Thoracic aorta (tissue), 2 donors: ENCODE measurements around the gene ZNF609. TPM values are rescaled to one million over a fixed set of nuclear protein-coding genes. Genes with fewer than 3 reads are reported as not detected.
A peak's percentile ranks its signal among the peaks of the same experiment; 100 is the strongest.

Experiments
- ATAC-seq: fragments of 150-250 bp; one replicate; pipeline ENCODE4 v1.8.0; 2017; ENCODE audit warnings: low read depth; ENCODE audit not compliant: insufficient number of reproducible peaks, low FRiP score
- DNase-seq: peaks from one replicate; pipeline ENCODE4 v3.0.0-alpha.2; 2020; ENCODE audit warnings: low spot score
- H3K27ac ChIP-seq, 2 donors: fragments of 200-600 bp; sonication (generic); 1 replicate in 1 of 2; 2 replicates in 1 of 2; pipeline ENCODE4 v1.5.1; 2016; ENCODE audit warnings: mild to moderate bottlenecking in 2 of 2, moderate library complexity in 2 of 2
- H3K27me3 ChIP-seq: fragments of 200-600 bp; sonication (generic); replicated peaks from 2 replicates; pipeline ENCODE4 v1.6.0; 2016; ENCODE audit warnings: mild to moderate bottlenecking; ENCODE audit not compliant: insufficient read depth
- H3K36me3 ChIP-seq: fragments of 200-600 bp; sonication (generic); one replicate; pipeline ENCODE4 v1.5.1; 2016
- H3K4me1 ChIP-seq, 2 donors: fragments of 200-600 bp; sonication (generic); 1 replicate in 1 of 2; 2 replicates in 1 of 2; pipeline versions ENCODE4 v1.5.1 to v1.6.0; 2016; ENCODE audit warnings: low read depth in 2 of 2, mild to moderate bottlenecking in 1 of 2; ENCODE audit not compliant: control insufficient read depth in 1 of 2
- H3K4me3 ChIP-seq: fragments of 200-600 bp; sonication (generic); 2 replicates; pipeline ENCODE4 v1.5.1; 2016; ENCODE audit warnings: mild to moderate bottlenecking
- H3K9me3 ChIP-seq: fragments of 200-600 bp; sonication (generic); 2 replicates; pipeline ENCODE4 v1.5.1; 2016
- total RNA-seq, 2 donors: library from RNA; depleted of rRNA; stranded (reverse); fragments of >200 nt; gene quantifications; one replicate each; pipeline versions ENCODE4 v1.1.0 to v1.2.3, GENCODE V29; 2016
- TF ChIP-seq, protein P1 (sequence below): fragments of 200-600 bp; sonication (generic); IDR thresholded peaks from one replicate; pipeline ENCODE4 v1.5.1; 2019; ENCODE audit warnings: antibody characterized with exemption

The ZNF609 gene
- total RNA-seq, 2 donors from 2014 or later: 25.2 to 38.8 TPM

DNA sequence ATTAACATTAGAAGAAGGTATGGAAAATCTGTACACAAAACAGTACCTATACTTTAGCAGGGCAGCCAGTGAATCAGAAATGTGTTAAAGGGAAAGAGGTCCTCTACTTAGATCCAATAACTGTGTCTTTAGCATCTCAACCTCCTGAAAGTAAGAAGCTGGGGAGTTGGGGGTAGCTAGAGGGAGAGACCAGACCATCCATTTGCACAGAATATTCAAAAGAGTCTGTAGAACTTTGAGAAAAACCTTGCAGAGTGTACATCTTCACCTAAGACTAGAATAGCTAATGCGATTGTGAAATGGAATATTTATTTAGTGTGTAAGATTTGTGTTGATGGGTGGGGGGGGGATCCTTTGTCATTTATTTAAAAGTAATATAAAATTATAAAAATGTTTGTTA, 190.2 kb downstream of the ZNF609 start:
- Histone ChIP-seq H3K9me3 (no peaks in the 10 kb centered on the region), H3K36me3 (no peaks in the 10 kb centered on the region), H3K4me3 (no peak overlapping the region), H3K4me1 (no peaks in the 10 kb centered on the region), H3K27ac (no peak overlapping the region), H3K27me3 (no peaks in the 10 kb centered on the region)
- no peak for ATAC-seq
- TF ChIP-seq, protein P1, sequence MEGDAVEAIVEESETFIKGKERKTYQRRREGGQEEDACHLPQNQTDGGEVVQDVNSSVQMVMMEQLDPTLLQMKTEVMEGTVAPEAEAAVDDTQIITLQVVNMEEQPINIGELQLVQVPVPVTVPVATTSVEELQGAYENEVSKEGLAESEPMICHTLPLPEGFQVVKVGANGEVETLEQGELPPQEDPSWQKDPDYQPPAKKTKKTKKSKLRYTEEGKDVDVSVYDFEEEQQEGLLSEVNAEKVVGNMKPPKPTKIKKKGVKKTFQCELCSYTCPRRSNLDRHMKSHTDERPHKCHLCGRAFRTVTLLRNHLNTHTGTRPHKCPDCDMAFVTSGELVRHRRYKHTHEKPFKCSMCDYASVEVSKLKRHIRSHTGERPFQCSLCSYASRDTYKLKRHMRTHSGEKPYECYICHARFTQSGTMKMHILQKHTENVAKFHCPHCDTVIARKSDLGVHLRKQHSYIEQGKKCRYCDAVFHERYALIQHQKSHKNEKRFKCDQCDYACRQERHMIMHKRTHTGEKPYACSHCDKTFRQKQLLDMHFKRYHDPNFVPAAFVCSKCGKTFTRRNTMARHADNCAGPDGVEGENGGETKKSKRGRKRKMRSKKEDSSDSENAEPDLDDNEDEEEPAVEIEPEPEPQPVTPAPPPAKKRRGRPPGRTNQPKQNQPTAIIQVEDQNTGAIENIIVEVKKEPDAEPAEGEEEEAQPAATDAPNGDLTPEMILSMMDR: no peak
- DNase-seq: no peak

DNA sequence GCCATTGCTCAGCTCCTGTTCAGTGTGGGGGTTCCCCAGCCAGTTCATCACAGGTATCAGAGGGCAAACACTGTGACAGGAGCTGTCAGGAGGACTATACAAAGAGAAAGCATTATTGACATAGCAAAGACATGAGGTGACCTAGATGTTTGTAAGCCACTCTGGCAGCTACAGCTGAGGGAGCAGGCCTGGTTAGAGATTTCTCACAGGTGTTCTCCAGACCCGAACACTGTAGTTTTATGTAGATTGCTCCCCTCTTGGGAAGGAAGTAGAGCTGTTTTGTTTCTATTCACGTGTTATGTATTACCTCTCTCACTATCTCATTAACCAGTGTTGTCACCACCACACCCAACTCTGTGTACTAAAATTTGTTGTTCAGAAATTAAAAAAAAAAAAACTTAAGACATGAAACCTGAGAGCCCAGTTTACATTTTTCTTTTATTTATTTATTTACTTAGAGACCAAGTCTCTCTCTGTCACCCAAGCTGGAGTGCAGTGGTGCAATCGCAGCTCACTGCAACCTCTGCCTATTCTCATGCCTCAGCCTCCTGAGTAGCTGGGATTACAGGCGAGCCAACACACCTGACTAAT, 191.3 kb downstream of the ZNF609 start:
- Histone ChIP-seq H3K4me3 (no peak overlapping the region), H3K27ac (no peak overlapping the region), H3K36me3 (no peaks in the 10 kb centered on the region), H3K4me1 (no peaks in the 10 kb centered on the region), H3K9me3 (no peaks in the 10 kb centered on the region), H3K27me3 (no peaks in the 10 kb centered on the region)
- TF ChIP-seq, protein P1: no peak
- no peak for ATAC-seq
- no peak for DNase-seq

DNA sequence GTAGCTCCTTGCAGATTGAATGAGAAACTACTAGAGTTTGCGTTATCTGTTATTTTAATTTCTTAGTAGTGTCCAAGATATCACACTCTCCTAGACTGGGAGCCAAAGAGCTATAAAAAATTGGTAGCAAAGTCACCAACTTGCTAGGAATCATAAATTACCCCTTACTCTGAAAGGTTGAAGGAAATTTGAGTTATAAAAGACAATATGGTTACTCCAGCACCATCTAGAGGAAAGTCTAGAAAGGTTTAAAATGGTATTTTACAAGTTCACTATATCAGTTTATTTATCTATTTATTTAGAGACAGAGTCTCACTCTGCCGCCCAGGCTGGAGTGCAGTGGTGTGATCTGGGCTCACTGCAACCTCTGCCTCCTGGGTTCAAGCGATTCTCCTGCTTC, 193.4 kb downstream of the ZNF609 start:
- no peak overlapping the region for H3K27ac ChIP-seq
- peaks cover 0 to under 1% of the 10 kb centered on the region in 2 donors for H3K4me1 ChIP-seq
- H3K36me3 ChIP-seq: no peaks in the 10 kb centered on the region
- H3K9me3 ChIP-seq: no peaks in the 10 kb centered on the region
- no peak overlapping the region for H3K4me3 ChIP-seq
- TF ChIP-seq, protein P1: peak; percentile 18
- DNase-seq (no peak), ATAC-seq (no peak)
- no peaks in the 10 kb centered on the region for H3K27me3 ChIP-seq

DNA sequence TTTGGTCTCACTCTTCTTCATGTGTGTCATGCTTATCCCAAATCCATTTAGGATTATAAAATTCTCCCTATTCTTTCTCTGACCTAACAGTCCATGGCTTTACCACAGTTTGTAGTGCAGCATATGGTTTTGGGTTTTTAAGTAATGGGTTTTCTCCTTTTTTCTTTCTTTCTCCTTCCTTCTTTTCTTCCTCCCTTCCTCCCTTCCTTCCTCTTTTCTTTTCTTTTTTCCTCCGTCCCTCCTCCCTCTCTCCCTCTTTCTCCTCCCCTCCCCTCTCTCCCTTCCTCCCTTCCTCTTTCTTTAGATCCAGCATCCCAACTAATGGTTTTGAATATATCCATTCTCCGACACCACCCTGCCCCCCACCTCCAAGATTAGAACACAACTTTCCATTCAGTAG, 196.1 kb downstream of the ZNF609 start:
- no peaks in the 10 kb centered on the region for H3K36me3 ChIP-seq

DNA sequence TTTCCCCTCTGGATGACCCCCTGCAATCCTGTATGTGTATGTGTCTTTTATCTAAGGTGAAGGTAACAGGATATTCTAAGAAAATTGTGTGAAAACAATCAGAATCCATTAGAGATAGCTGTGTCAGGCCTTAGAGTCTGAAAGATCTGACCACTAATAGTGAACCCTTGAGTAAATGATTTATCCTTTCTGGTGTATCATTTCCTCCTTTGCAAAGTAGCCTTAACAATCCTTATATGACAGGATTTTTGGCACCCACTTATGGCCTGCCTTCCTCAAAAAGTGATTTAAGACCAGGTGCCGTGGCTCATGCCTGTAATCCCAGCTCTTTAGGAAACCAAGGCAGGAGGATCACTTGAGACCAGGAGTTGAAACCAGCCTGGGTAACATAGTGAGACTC, 204.8 kb downstream of the ZNF609 start:
- ATAC-seq: no peak
- H3K27ac ChIP-seq: no peak overlapping the region
- no peaks in the 10 kb centered on the region for H3K36me3 ChIP-seq
- no peak for DNase-seq
- TF ChIP-seq, protein P1: no peak
- no peaks in the 10 kb centered on the region for H3K27me3 ChIP-seq
- no peak overlapping the region for H3K4me3 ChIP-seq
- H3K9me3 ChIP-seq: no peaks in the 10 kb centered on the region
- no peaks in the 10 kb centered on the region for H3K4me1 ChIP-seq

More for the DNA sequence above, 196.1 kb downstream of the ZNF609 start:
- H3K4me3 ChIP-seq: no peak overlapping the region
- DNase-seq (no peak), ATAC-seq (no peak)
- H3K27ac ChIP-seq: no peak overlapping the region
- H3K4me1 ChIP-seq: peaks cover 0 to 12% of the 10 kb centered on the region in 2 donors
- no peaks in the 10 kb centered on the region for H3K9me3 ChIP-seq
- TF ChIP-seq, protein P1: no peak
- no peaks in the 10 kb centered on the region for H3K27me3 ChIP-seq
